Measurements from ENCODE around the gene NNT. TPM values are rescaled to one million over a fixed set of nuclear protein-coding genes. Genes with fewer than 3 reads are reported as not detected.
"Not testable (repeated sequence)": the region's sequence is repeated elsewhere in the genome, so short reads cannot be mapped to it uniquely, and the experiment has no call there.

Gene NNT
- total RNA-seq, 2 donors from 2014 or later, result 323 to 422 TPM

- intact Hi-C loops (cut with DNase I), result no loop called here
- no peak for DNase-seq
- ATAC-seq, result no peak
Observed at GRCh38 chr5:43647789-43648188, 44.8 kb downstream of the NNT start.

GRCh38 chr5:43648499-43649124 lies 45.6 kb downstream of the NNT start:
- ATAC-seq (peak; percentile 17 to 30), DNase-seq (no peak)
- intact Hi-C loops (cut with DNase I), result no loop called here

- ATAC-seq (peak; percentile 55 to 90), DNase-seq (no peak)
- intact Hi-C loops (cut with DNase I), result no loop called here
Observed at GRCh38 chr5:43649256-43649655, 46.3 kb downstream of the NNT start.

- intact Hi-C loops (cut with DNase I), result no loop called here
- ATAC-seq (no peak), DNase-seq (no peak)
Observed at GRCh38 chr5:43652537-43653302, 49.7 kb downstream of the NNT start.

GRCh38 chr5:43658509-43658908 lies 55.5 kb downstream of the NNT start:
- DNase-seq, result no peak
- no peak for ATAC-seq
- intact Hi-C loops (cut with DNase I), result no loop called here

- intact Hi-C loops (cut with DNase I), result no loop called here
- DNase-seq, result no peak
- ATAC-seq, result no peak
Observed at GRCh38 chr5:43659075-43659474, 56.1 kb downstream of the NNT start.

- intact Hi-C loops (cut with DNase I), result no loop called here
- DNase-seq (no peak), ATAC-seq (no peak)
Observed at GRCh38 chr5:43661102-43661501, 58.1 kb downstream of the NNT start.

- intact Hi-C loops (cut with DNase I), result no loop called here
- no peak for ATAC-seq
- DNase-seq, result no peak
Observed at GRCh38 chr5:43663916-43664315, 60.9 kb downstream of the NNT start.

- no peak for DNase-seq
- ATAC-seq, result no peak
- intact Hi-C loops (cut with DNase I), result no loop called here
Observed at GRCh38 chr5:43664501-43665040, 61.6 kb downstream of the NNT start.

GRCh38 chr5:43665749-43666148 lies 62.8 kb downstream of the NNT start:
- ATAC-seq; DNase-seq; intact Hi-C loops (cut with DNase I): not testable (repeated sequence)

- ATAC-seq; intact Hi-C loops (cut with DNase I); DNase-seq: not testable (repeated sequence)
Observed at GRCh38 chr5:43666728-43667127, 63.7 kb downstream of the NNT start.

GRCh38 chr5:43667379-43667778 lies 64.4 kb downstream of the NNT start:
- DNase-seq; intact Hi-C loops (cut with DNase I); ATAC-seq: not testable (repeated sequence)

- DNase-seq (no peak), ATAC-seq (no peak)
- intact Hi-C loops (cut with DNase I), result no loop called here
Observed at GRCh38 chr5:43674536-43674935, 71.6 kb downstream of the NNT start.

- DNase-seq (no peak), ATAC-seq (no peak)
- intact Hi-C loops (cut with DNase I), result no loop called here
Observed at GRCh38 chr5:43675357-43675756, 72.4 kb downstream of the NNT start.

GRCh38 chr5:43676083-43676840 lies 73.3 kb downstream of the NNT start:
- intact Hi-C loops (cut with DNase I), result no loop called here
- ATAC-seq (no peak), DNase-seq (no peak)

- ATAC-seq, result no peak
- intact Hi-C loops (cut with DNase I), result no loop called here
- DNase-seq, result no peak
Observed at GRCh38 chr5:43677253-43677652, 74.3 kb downstream of the NNT start.

- ATAC-seq, result no peak
- DNase-seq, result no peak
- intact Hi-C loops (cut with DNase I), result no loop called here
Observed at GRCh38 chr5:43679214-43679613, 76.2 kb downstream of the NNT start.

GRCh38 chr5:43680286-43680685 lies 77.3 kb downstream of the NNT start:
- no peak for DNase-seq
- ATAC-seq, result no peak
- intact Hi-C loops (cut with DNase I), result no loop called here

- ATAC-seq (peak in 1 of 2 donors; percentile 45), DNase-seq (no peak)
- intact Hi-C loops (cut with DNase I), result no loop called here
Observed at GRCh38 chr5:43683884-43684471, 81.0 kb downstream of the NNT start.

Measured in left cardiac atrium (tissue), 4 donors.